Lower leg skin (tissue), 4 donors: ENCODE data around the gene BIRC7. TPM values are rescaled to one million over a fixed set of nuclear protein-coding genes. Genes with fewer than 3 reads are reported as not detected.

Experiments used
- DNase-seq, 2 donors: peaks; one replicate each; pipeline ENCODE4 v3.0.0-alpha.2; 2019; ENCODE audit warnings: low spot score in 2 of 2
- H3K4me3 ChIP-seq: fragments of 200-600 bp; sonication (generic); 2 replicates; pipeline ENCODE4 v1.5.1; 2017; ENCODE audit warnings: mild to moderate bottlenecking, low read depth; ENCODE audit not compliant: poor library complexity, severe bottlenecking
- CTCF ChIP-seq, 3 donors: fragments of 450-650 bp; IDR thresholded peaks; one replicate each; pipeline ENCODE4 v1.5.1; 2016; ENCODE audit warnings: antibody characterized with exemption in 3 of 3, mild to moderate bottlenecking in 3 of 3, moderate library complexity in 2 of 3
- POLR2A ChIP-seq, 2 donors: fragments of 450-650 bp; IDR thresholded peaks; one replicate each; pipeline ENCODE4 v1.6.1; 2016 to 2017; ENCODE audit warnings: antibody characterized with exemption in 2 of 2, mild to moderate bottlenecking in 1 of 2, moderate library complexity in 1 of 2
- whole genome bisulfite sequencing, 2 donors: methylation state at CpG; one replicate each; pipeline ENCODE4 v1.1.5; 2018; 5-methylcytosine and 5-hydroxymethylcytosine counted together
- intact Hi-C: fragments of 100-400 bp; cut with DNase I; formaldehyde crosslinking; loops from one replicate; pipeline ENCODE4 v1.15.0; 2023; ENCODE audit warnings: low total_unique reads
- total RNA-seq, 4 donors: library from RNA; depleted of rRNA; stranded (reverse); fragments of >200 nt; gene quantifications; one replicate each; pipeline ENCODE4 v1.1.0, GENCODE V29; 2016

Gene BIRC7
- total RNA-seq, 4 donors from 2014 or later, result 0.53 to 2.5 (median 1.4) TPM; not detected in 1

GRCh38 chr20:63223826-63224207, 11.9 kb upstream of the BIRC7 start:
- no peak overlapping the region for H3K4me3 ChIP-seq
- TF ChIP-seq CTCF (IDR thresholded peaks at IDR 0.05) (no peak), POLR2A (IDR thresholded peaks at IDR 0.05) (no peak)
- WGBS, 2 donors, result 79 to 87% methylated on average over 6 of the region's 6 CpGs
- intact Hi-C loops, result no loop called here
- no peak for DNase-seq

- intact Hi-C loops, result no loop called here
- 38 to 48% methylated on average over 9 to 15 of the region's 16 CpGs for whole genome bisulfite sequencing, 2 donors
- DNase-seq, result no peak
- no peak overlapping the region for H3K4me3 ChIP-seq
- TF ChIP-seq POLR2A (IDR thresholded peaks at IDR 0.05) (no peak), CTCF (IDR thresholded peaks at IDR 0.05) (no peak)
Observed at GRCh38 chr20:63224412-63225081, 11.2 kb upstream of the BIRC7 start.

- TF ChIP-seq CTCF (IDR thresholded peaks at IDR 0.05) (no peak), POLR2A (IDR thresholded peaks at IDR 0.05) (no peak)
- 36 to 44% methylated on average over 7 of the region's 7 CpGs for WGBS, 2 donors
- intact Hi-C loops, result no loop called here
Observed at GRCh38 chr20:63225082-63225454, 10.6 kb upstream of the BIRC7 start.

GRCh38 chr20:63226042-63226943, 9.4 kb upstream of the BIRC7 start:
- no peak for DNase-seq
- intact Hi-C loops, result no loop called here
- no peak overlapping the region for H3K4me3 ChIP-seq
- WGBS, 2 donors, result 85 to 91% methylated on average over 19 of the region's 19 CpGs
- TF ChIP-seq CTCF (IDR thresholded peaks at IDR 0.05) (no peak), POLR2A (IDR thresholded peaks at IDR 0.05) (no peak)

More at GRCh38 chr20:63225082-63225454, 10.6 kb upstream of the BIRC7 start:
- DNase-seq, result no peak
- no peak overlapping the region for H3K4me3 ChIP-seq

- no peak for TF ChIP-seq POLR2A (IDR thresholded peaks at IDR 0.05)
- TF ChIP-seq CTCF (IDR thresholded peaks at IDR 0.05), result no peak
Observed at GRCh38 chr20:63227260-63227659, 8.4 kb upstream of the BIRC7 start.

More at GRCh38 chr20:63227260-63227659, 8.4 kb upstream of the BIRC7 start:
- intact Hi-C loops, result no loop called here
- H3K4me3 ChIP-seq, result no peak overlapping the region
- no peak for DNase-seq
- WGBS, 2 donors, result 91 to 93% methylated on average over 5 of the region's 5 CpGs
